ENCODE measurements around the gene HIP1.

Gene HIP1

DNA sequence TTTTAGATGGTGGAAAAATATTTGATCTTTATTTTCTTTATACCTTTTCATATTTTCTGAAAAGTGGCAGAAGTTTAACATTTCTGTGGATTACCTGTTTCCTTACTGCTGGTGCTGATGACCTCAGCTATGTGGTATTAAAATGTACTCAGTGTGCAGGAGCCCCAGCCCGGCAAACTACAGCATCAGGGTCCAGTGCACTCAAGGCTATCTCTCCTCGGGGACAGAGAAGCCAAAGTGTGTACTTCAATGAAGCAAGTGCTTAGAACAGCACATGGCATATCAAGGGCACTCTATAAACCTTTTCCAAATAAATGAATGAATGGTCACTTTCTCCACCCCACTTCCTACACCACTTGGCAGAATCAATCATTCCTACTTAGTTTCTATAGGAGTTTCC lies 111.8 kb downstream of the HIP1 start:
- TF ChIP-seq ARNT (IDR thresholded peaks at IDR 0.05) (no peak), FOXK2 (IDR thresholded peaks at IDR 0.05) (no peak), HDGF (IDR thresholded peaks at IDR 0.05; ENCODE audit: borderline replicate concordance) (no peak), ELF4 (IDR thresholded peaks at IDR 0.05) (no peak)
- POLR2A ChIA-PET: no interaction called here
- DNase-seq (ENCODE audit: extremely low spot score): no peak
- CTCF ChIA-PET: no interaction called here

DNA sequence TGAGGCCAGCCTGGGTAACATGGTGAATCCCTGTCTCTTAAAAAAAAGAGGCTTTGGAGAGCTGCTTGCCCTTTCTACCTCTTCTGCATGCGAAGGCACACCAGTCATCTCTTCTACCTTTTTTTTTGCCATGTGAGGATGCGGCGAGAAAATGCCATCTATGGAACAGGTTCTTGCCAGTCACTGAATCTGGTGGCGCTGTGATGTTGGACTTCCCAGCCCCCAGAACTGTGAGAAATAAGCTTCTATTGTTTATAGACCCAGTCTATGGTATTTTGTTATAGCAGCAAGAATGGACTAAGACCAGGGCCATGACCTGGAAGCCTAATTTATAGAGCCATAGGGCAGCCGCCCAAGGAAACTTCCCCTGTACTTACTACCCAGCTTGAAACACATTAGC lies 112.9 kb downstream of the HIP1 start:
- TF ChIP-seq HDGF (IDR thresholded peaks at IDR 0.05; ENCODE audit: borderline replicate concordance): no peak
- no peak for TF ChIP-seq SUZ12 (IDR thresholded peaks at IDR 0.05)
- no peak for TF ChIP-seq SP1 (IDR thresholded peaks at IDR 0.05)
- TF ChIP-seq ZNF384 (IDR thresholded peaks at IDR 0.05): no peak
- no peak for TF ChIP-seq CTBP1 (IDR thresholded peaks at IDR 0.05; ENCODE audit: borderline replicate concordance)
- TF ChIP-seq TARDBP (IDR thresholded peaks at IDR 0.05): no peak
- no peak for TF ChIP-seq ARNT (IDR thresholded peaks at IDR 0.05)
- no peak for TF ChIP-seq L3MBTL2 (conservative IDR thresholded peaks at IDR 0.05)
- CTCF ChIA-PET: no interaction called here
- DNase-seq (ENCODE audit: extremely low spot score): no peak
- POLR2A ChIA-PET: no interaction called here

DNA sequence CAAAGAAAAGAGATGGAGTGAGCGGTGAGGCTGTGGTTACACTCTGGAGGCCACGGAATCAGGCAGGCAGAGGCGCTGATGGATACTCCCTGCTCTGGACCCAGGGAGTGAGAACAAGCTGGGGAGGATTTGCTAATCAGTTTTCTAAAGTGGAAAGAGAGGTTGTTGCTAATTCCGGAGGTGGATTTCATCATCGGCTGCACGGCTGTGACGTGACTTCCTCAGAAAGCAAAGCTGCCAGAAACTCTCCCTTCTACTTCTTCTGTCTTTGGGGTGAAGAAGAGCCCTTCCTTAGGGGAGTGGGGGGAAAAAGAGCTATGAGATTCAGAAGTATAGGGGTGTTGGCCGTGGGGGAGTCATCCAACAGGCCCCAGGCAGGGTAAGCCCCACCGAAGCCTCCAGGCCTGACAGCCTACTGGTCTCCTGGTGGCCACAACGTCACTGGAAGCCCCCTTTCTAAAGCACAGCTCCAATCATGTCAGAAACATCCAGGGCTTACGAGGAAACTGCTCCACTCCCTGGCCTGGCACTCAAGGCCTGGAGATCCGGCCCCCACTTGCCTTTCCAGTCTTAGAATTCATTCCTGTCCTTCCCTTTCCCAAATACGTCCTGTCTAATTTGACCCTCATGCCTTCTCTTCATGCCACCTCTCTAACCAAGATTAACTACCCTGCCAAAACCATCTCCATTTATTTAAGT lies 114.5 kb downstream of the HIP1 start:
- CTCF ChIA-PET: no interaction called here
- TF ChIP-seq ZNF384 (IDR thresholded peaks at IDR 0.05) (no peak), FOXK2 (IDR thresholded peaks at IDR 0.05) (no peak), HDGF (IDR thresholded peaks at IDR 0.05; ENCODE audit: borderline replicate concordance) (no peak), ARNT (IDR thresholded peaks at IDR 0.05) (no peak), LEF1 (IDR thresholded peaks at IDR 0.05; ENCODE audit: borderline replicate concordance) (no peak), SP1 (IDR thresholded peaks at IDR 0.05) (no peak), L3MBTL2 (conservative IDR thresholded peaks at IDR 0.05) (no peak), FOXA1 (IDR thresholded peaks at IDR 0.05) (no peak), SUZ12 (IDR thresholded peaks at IDR 0.05) (no peak), TARDBP (IDR thresholded peaks at IDR 0.05) (no peak), CTBP1 (IDR thresholded peaks at IDR 0.05; ENCODE audit: borderline replicate concordance) (no peak), NFRKB (IDR thresholded peaks at IDR 0.05) (no peak), ELF4 (IDR thresholded peaks at IDR 0.05) (no peak), BHLHE40 (IDR thresholded peaks at IDR 0.05; ENCODE audit: borderline replicate concordance) (no peak), FOXM1 (IDR thresholded peaks at IDR 0.05; ENCODE audit: borderline replicate concordance) (no peak)
- TF ChIP-seq, protein P1, sequence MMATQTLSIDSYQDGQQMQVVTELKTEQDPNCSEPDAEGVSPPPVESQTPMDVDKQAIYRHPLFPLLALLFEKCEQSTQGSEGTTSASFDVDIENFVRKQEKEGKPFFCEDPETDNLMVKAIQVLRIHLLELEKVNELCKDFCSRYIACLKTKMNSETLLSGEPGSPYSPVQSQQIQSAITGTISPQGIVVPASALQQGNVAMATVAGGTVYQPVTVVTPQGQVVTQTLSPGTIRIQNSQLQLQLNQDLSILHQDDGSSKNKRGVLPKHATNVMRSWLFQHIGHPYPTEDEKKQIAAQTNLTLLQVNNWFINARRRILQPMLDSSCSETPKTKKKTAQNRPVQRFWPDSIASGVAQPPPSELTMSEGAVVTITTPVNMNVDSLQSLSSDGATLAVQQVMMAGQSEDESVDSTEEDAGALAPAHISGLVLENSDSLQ (IDR thresholded peaks at IDR 0.05): no peak
- POLR2A ChIA-PET: no interaction called here
- DNase-seq (ENCODE audit: extremely low spot score): no peak

DNA sequence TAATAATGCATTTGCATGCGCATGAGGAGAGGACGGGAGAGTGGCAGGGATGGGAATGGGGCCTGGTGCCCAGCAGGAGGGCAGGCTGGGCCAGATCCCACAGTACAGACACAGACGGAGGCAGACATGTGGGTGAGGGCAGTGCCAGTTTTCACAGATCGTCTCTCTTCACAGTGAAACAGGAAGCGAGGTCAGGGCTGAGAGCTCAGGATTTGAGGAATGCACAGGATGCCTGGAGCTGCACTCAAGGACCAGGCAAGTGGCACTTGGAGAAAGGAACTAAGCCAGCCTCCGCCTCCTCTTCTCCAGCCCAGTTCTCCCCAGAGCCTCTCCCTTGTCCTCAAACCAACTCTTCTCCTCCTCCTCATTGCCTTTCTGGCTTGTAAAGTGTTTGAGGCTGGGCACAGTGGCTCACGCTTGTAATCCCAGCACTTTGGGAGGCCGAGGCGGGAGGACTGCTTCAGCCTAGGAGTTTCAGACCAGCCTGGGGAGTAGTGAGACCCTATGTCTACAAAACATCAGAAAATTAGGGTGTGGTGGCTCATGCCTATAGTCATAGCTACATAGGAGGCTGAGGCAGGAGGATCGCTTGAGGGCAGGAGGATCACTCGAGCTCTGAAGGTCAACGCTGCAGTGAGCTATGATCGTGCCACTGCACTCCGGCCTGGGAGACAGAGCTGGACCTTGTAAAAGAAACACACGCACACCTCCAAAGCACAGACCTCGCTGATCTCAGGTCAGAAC lies 115.2 kb downstream of the HIP1 start:
- ChIA-PET POLR2A (no interaction called here), CTCF (no interaction called here)
- TF ChIP-seq LEF1 (IDR thresholded peaks at IDR 0.05; ENCODE audit: borderline replicate concordance) (no peak), SP1 (IDR thresholded peaks at IDR 0.05) (no peak), FOXK2 (IDR thresholded peaks at IDR 0.05) (no peak), ARNT (IDR thresholded peaks at IDR 0.05) (no peak), CTBP1 (IDR thresholded peaks at IDR 0.05; ENCODE audit: borderline replicate concordance) (no peak), TARDBP (IDR thresholded peaks at IDR 0.05) (no peak), L3MBTL2 (conservative IDR thresholded peaks at IDR 0.05) (no peak), HDGF (IDR thresholded peaks at IDR 0.05; ENCODE audit: borderline replicate concordance) (no peak), FOXA1 (IDR thresholded peaks at IDR 0.05) (no peak), FOXM1 (IDR thresholded peaks at IDR 0.05; ENCODE audit: borderline replicate concordance) (no peak)
- TF ChIP-seq, protein P1 (IDR thresholded peaks at IDR 0.05): no peak
- DNase-seq (ENCODE audit: extremely low spot score): no peak

DNA sequence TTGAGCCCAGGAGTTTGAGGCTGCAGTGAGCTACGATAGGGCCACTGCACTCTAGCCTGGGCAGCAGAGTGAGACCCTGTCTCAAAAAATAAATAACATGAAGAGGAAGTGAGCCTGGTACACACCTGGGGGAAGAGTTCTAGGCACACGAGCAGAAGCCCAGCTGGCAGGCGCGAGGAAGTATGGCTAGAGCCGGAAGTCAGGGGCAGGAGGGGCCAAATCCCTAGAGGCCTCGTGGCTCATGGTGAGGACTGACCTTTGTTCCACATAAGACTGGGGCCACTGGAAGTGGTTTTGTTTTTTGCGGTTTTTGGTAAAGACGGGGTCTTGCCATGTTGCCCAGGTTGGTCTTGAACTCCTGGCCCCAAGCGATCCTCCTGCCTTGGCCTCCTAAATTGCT lies 117.6 kb downstream of the HIP1 start:
- no peak for DNase-seq (ENCODE audit: extremely low spot score)
- ChIA-PET POLR2A (no interaction called here), CTCF (no interaction called here)
- TF ChIP-seq FOXK2 (IDR thresholded peaks at IDR 0.05) (no peak), NFRKB (IDR thresholded peaks at IDR 0.05) (no peak), LEF1 (IDR thresholded peaks at IDR 0.05; ENCODE audit: borderline replicate concordance) (no peak), FOXA1 (IDR thresholded peaks at IDR 0.05) (no peak), SUZ12 (IDR thresholded peaks at IDR 0.05) (no peak), ZNF384 (IDR thresholded peaks at IDR 0.05) (no peak), ARNT (IDR thresholded peaks at IDR 0.05) (no peak), ELF4 (IDR thresholded peaks at IDR 0.05) (no peak), CTBP1 (IDR thresholded peaks at IDR 0.05; ENCODE audit: borderline replicate concordance) (no peak), TARDBP (IDR thresholded peaks at IDR 0.05) (no peak), FOXM1 (IDR thresholded peaks at IDR 0.05; ENCODE audit: borderline replicate concordance) (no peak), HDGF (IDR thresholded peaks at IDR 0.05; ENCODE audit: borderline replicate concordance) (no peak)
- TF ChIP-seq, protein P1 (IDR thresholded peaks at IDR 0.05): no peak

DNA sequence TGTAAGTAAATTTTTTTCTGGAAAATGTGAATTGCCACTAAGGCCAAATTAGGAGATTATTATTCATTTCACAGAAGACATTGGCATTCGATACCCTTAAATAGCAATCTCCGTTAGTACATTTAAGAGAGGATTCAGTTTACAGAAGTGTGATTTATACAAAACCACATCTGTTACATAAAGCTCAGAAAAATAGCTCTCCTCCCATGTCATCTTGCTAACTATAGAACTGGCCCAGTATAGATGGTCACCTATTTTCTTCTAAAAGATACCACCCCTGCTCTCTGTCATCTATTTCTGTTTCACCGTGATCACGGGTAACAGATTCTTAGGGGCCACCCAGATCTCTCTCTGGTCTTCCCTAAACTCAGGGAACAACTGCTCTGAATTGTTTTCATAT lies 119.1 kb downstream of the HIP1 start:
- DNase-seq (ENCODE audit: extremely low spot score): no peak
- TF ChIP-seq SUZ12 (IDR thresholded peaks at IDR 0.05) (no peak), HDGF (IDR thresholded peaks at IDR 0.05; ENCODE audit: borderline replicate concordance) (no peak), FOXK2 (IDR thresholded peaks at IDR 0.05) (no peak), CTBP1 (IDR thresholded peaks at IDR 0.05; ENCODE audit: borderline replicate concordance) (no peak), FOXA1 (IDR thresholded peaks at IDR 0.05) (no peak), LEF1 (IDR thresholded peaks at IDR 0.05; ENCODE audit: borderline replicate concordance) (no peak), ARNT (IDR thresholded peaks at IDR 0.05) (no peak), ELF4 (IDR thresholded peaks at IDR 0.05) (no peak), SP1 (IDR thresholded peaks at IDR 0.05) (no peak), NFRKB (IDR thresholded peaks at IDR 0.05) (no peak), ZNF384 (IDR thresholded peaks at IDR 0.05) (no peak), L3MBTL2 (conservative IDR thresholded peaks at IDR 0.05) (no peak), FOXM1 (IDR thresholded peaks at IDR 0.05; ENCODE audit: borderline replicate concordance) (no peak), BHLHE40 (IDR thresholded peaks at IDR 0.05; ENCODE audit: borderline replicate concordance) (no peak), TARDBP (IDR thresholded peaks at IDR 0.05) (no peak)
- TF ChIP-seq, protein P1 (IDR thresholded peaks at IDR 0.05): no peak
- ChIA-PET CTCF (no interaction called here), POLR2A (no interaction called here)

All from HEK293T (cell line).